ENCODE data around the gene MEF2D.

Gene MEF2D

DNA sequence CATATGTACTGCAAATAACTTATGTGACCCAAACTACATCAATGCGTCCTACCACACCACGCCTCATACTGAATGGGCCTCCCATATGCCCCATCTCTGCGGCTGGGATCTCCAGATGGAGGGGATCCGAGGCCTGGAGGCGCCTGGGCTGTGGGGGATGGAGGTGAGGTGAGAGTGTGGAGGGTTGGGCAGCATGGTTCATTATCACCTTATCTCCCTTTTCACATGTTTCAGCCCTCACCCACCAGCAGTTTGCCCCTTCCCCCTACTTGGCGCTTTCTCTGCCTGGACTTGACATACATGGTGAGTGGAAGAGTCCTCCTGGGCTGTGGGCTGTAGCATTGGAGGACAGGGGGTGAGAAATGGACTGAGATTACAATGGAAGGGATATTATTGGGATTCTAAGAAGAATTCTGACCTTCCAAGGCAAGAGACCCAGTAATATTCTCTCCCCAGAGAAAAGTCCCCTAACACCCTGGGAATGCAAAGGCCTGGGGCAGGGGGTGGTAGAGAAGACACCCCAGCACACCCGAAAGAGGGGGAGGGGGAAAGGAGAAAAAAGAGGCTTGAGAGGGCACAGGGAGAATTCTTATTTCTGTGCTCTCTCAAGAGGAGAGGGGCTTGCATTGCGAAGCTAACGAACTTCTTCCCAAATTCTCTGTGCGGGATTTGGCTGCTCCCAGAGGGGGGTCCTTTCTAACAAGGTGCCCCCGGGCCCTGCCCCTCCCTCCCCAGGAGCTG, 61.4 kb downstream of the MEF2D start:
- no peak overlapping the region for H3K4me3 ChIP-seq
- peaks cover 8% of the 10 kb centered on the region for H3K4me1 ChIP-seq
- peaks cover 97% of the 10 kb centered on the region for H3K27me3 ChIP-seq (ENCODE audit: low read depth)
- in situ Hi-C loops (cut with MboI; ENCODE audit: low sequenced_read_pairs), result no loop called here
- no peaks in the 10 kb centered on the region for H3K9me3 ChIP-seq
- no peaks in the 10 kb centered on the region for H3K36me3 ChIP-seq (replicated peaks)
- no peak for DNase-seq (ENCODE audit: low spot score in 2 of 2)

DNA sequence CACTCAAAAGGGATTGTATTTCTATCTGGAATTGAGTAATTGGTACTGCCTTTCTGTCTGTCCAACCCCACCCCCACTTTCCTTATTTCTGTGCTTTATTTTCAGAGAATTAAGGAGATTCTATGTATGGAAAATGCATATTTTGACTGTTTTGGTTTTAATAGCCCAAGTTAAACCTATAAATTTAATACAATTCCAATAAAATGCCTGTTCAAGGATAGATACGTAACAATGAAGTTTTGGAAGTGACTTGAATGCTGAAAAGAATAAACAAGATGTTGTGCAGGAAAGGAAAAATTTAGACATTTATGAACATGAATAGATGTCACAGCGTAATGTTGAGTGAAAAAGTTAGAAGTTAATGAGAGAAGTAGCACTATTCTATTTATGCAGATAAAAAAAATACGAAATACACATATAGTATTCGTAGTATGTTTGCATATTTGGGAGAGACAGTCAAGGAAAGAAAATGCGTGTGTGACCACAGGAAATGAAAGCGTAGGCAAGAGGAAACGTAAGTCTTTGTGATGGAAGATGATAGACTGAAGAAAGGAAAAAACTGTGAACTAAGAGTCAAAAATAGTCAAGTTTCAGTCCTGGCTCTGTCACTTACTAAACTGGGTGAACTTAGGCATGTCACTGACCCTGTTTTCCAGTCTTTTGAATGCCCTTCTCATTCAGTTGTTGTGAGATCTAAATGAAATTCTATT, 62.1 kb downstream of the MEF2D start:
- Histone ChIP-seq H3K36me3 (replicated peaks) (no peaks in the 10 kb centered on the region), H3K9me3 (no peaks in the 10 kb centered on the region), H3K27me3 (ENCODE audit: low read depth) (peaks cover 99% of the 10 kb centered on the region), H3K4me3 (no peak overlapping the region), H3K4me1 (peaks cover 8% of the 10 kb centered on the region)
- no peak for DNase-seq (ENCODE audit: low spot score in 2 of 2)
- in situ Hi-C loops (cut with MboI; ENCODE audit: low sequenced_read_pairs), result no loop called here

DNA sequence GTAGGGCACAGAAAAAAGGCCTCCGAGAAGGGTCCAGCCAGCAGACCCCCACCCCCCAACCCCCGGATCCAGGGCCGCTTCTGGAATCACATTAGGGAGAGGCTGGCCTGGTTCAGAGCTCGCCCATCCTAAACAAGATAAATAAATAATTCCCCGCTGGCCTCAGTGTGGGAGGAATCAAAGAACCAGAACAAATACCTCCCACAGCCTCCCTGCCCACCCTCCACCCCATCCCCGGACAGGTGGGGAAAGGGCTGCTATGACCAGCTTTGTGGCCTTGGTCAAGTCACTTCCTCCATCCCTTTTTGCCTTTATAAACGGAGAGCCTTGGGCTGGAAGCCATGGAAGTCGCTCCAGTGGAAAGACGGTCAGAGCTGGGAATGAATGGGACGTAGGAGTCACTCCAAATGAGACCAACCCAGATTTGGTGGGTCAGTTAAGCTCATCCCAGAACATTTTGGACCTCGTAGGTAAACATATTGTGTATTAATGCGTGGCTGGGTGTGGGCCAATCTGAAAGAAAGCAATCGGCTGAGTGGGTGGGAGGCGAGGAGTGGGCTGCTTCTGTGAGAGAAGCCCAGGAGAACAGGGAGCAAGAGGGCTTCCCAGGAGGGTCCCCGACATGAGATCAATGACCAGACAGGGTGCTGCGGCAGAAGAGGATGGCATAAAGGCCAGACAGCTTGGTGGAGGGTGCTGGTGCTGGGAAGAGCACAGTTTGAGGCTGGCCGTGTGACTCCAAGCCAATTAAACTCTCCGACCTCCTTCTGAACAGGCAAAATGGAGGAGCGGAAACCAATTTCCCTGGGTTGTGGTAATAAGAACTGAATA, 63.3 kb downstream of the MEF2D start:
- DNase-seq (ENCODE audit: low spot score in 2 of 2), result no peak
- Histone ChIP-seq H3K27me3 (ENCODE audit: low read depth) (peaks cover 99% of the 10 kb centered on the region), H3K36me3 (replicated peaks) (no peaks in the 10 kb centered on the region), H3K9me3 (no peaks in the 10 kb centered on the region), H3K4me3 (no peak overlapping the region), H3K4me1 (peaks cover 8% of the 10 kb centered on the region)
- in situ Hi-C loops (cut with MboI; ENCODE audit: low sequenced_read_pairs), result no loop called here

DNA sequence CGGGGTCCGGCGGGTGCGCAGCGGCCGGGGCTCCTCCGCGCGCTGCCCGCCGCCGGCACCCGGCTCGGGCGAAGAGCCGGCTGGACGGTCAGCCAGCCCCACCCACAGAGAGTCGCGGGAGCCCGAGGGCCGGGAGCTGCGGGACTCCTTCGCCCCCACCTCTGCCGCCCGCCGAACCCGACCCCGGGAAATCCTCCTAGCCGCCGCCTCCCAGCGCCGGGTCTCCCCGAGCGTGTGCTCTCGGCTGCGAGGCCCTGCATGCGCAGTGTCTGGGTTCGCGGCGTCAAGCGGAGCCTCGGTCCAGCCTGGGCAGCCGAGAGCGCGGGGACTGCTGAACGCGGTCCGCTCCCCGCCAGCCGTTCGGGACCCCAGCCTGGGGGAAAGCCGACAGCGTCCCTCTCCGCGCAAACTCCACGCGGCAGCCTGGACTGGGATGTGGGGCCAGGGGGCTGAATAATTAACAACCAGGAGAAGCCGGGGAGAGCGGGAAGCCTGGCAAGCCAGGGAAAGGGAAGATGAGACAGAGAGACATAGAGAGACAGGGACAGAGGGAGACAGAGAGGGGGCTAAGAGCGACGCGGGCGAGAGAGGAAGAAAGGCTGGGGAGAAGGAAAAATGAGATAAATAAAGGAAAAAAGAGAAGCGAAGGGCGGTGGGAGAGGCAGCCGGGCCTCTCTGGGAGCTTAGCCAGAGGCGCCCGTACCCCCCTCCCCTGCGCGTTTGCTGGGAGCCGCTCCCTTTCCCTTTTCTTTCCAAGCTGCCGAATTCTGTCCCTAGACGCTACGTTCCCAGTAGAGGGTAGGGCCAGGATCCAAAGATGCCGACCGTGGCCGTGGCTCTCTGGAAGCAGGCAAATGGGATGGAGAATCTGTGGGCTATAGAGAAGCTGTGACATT, 64.2 kb downstream of the MEF2D start:
- H3K27me3 ChIP-seq (ENCODE audit: low read depth), result peaks cover 97% of the 10 kb centered on the region
- no peak for DNase-seq (ENCODE audit: low spot score in 2 of 2)
- in situ Hi-C loops (cut with MboI; ENCODE audit: low sequenced_read_pairs), result no loop called here
- no peaks in the 10 kb centered on the region for H3K36me3 ChIP-seq (replicated peaks)
- H3K4me1 ChIP-seq, result peaks cover 8% of the 10 kb centered on the region
- H3K9me3 ChIP-seq, result no peaks in the 10 kb centered on the region
- H3K4me3 ChIP-seq, result no peak overlapping the region

DNA sequence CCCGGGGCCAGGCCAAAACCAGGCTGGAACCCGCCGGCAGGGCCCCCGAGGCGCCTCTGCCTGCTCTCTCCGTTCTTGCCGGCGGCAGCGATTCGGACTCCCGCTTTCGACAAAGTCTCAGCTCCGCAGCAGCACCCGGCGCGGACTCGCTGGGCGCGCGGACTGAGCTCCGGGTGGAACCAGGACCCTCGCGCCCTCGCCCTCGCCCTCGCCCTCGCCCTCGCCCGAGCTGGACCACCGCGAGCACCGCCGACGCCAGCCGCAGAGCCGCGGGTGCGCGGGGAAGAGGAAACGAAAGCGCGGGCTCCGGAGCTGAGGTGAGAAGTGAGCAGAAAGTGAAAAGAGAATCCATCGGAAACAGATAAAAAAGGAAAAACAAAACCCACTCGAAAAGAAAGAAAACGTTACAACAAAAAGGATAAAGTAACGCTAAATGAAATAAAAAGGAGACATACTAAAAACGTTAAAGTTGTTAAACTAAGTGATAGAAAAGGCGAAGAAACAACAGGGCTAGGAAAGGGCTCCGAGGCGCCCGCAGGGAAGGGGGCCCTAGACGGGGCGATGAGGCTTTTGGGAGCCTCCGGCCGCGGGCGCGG, 64.9 kb downstream of the MEF2D start:
- no peak for DNase-seq (ENCODE audit: low spot score in 2 of 2)
- no peak overlapping the region for H3K4me3 ChIP-seq
- peaks cover 8% of the 10 kb centered on the region for H3K4me1 ChIP-seq
- peaks cover 95% of the 10 kb centered on the region for H3K27me3 ChIP-seq (ENCODE audit: low read depth)
- H3K36me3 ChIP-seq (replicated peaks), result no peaks in the 10 kb centered on the region
- H3K9me3 ChIP-seq, result no peaks in the 10 kb centered on the region
- in situ Hi-C loops (cut with MboI; ENCODE audit: low sequenced_read_pairs), result no loop called here

DNA sequence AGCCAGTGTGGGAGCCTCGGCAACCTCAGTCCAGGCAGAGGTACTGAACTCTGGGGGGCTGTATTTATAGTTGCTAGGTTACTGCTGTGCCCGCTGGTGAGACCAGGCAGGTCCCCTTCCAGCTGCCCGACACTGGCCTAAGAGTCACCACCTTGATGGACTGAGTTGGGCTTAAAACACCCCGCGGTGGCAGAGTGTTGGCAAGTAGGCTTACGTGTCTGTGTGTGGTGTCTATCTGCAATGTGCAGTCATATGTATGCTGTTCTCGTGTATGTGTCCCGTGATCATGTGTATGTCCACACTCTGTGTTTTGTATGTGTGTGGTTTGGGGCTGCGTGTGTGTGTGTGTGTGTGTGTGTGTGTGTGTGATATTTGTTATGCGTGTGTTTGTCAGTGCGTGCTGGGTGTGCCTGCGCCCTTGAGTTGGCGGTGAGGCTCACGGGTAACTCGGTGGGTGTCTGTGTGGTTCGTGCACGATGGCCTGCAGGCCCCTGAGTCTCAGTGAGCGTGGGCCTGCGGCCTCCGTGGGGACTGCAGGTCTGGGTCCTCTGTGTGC, 65.5 kb downstream of the MEF2D start:
- H3K27me3 ChIP-seq (ENCODE audit: low read depth), result peaks cover 95% of the 10 kb centered on the region
- H3K4me3 ChIP-seq, result no peak overlapping the region

DNA sequence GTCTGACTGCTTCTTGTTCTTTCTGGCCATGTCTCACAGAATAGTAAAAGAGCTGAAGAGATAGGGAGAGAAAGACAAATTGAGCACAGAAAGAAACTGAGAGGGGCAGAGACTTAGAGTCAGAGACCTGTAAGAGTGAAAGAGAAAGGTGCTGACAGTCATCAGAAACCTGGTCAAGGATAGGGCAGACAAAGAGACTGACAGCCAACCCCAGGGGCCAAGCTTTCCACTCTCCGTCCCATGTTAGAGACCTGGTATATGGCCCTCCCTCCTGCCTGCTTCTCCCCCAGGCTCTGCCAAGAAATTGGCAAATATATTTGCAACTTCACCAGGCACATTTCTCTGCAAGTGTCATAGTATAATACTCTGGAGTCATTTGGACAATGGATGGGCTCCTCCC, 67.0 kb downstream of the MEF2D start:
- Histone ChIP-seq H3K27me3 (ENCODE audit: low read depth) (peaks cover 95% of the 10 kb centered on the region), H3K36me3 (replicated peaks) (no peaks in the 10 kb centered on the region), H3K9me3 (no peaks in the 10 kb centered on the region), H3K4me1 (no peaks in the 10 kb centered on the region), H3K4me3 (no peak overlapping the region)
- in situ Hi-C loops (cut with MboI; ENCODE audit: low sequenced_read_pairs), result no loop called here
- DNase-seq (ENCODE audit: low spot score in 2 of 2), result no peak

More for the DNA sequence above, 65.5 kb downstream of the MEF2D start:
- H3K4me1 ChIP-seq, result peaks cover 6% of the 10 kb centered on the region
- no peaks in the 10 kb centered on the region for H3K36me3 ChIP-seq (replicated peaks)
- no peak for DNase-seq (ENCODE audit: low spot score in 2 of 2)
- in situ Hi-C loops (cut with MboI; ENCODE audit: low sequenced_read_pairs), result no loop called here
- no peaks in the 10 kb centered on the region for H3K9me3 ChIP-seq

DNA sequence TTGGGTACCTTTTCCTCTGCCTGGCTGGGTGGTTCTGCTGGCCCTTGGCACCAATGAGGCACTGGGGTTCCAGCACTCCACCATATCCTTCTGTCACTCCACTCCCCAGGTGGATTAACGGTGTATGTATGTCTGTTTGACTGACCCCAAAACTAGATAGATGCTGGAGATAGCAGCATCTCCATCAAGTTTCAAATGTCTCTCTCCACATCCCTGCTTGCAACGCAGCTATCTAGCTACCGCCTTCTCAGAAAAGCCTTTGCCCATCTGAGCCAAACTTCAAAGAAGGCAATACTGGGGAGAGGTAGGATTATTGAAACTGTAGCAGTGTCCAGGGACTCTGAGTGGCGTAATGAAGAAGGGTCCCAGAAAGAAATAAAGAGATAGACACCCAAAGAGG, 67.5 kb downstream of the MEF2D start:
- no peak for DNase-seq (ENCODE audit: low spot score in 2 of 2)
- in situ Hi-C loops (cut with MboI; ENCODE audit: low sequenced_read_pairs), result no loop called here
- H3K9me3 ChIP-seq, result no peaks in the 10 kb centered on the region
- no peak overlapping the region for H3K4me3 ChIP-seq
- H3K36me3 ChIP-seq (replicated peaks), result no peaks in the 10 kb centered on the region
- H3K27me3 ChIP-seq (ENCODE audit: low read depth), result peaks cover 95% of the 10 kb centered on the region
- H3K4me1 ChIP-seq, result no peaks in the 10 kb centered on the region

DNA sequence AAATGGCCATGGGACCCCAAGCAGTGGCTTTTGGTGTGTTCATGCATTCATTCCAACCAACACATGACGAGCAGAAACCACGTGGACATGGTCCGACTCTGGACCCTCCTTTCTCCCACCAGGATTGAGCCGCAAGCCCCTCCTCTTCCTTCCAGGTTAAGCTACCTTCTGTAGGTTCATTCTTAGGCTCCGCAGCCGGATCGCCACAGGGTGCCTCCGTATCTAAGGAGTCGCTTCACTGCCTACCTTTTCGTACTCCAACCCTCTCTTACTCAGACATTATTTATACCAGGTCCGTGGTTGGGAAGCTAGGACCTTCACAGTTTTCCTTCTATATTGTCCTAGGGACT, 67.9 kb downstream of the MEF2D start:
- in situ Hi-C loops (cut with MboI; ENCODE audit: low sequenced_read_pairs), result no loop called here
- DNase-seq (ENCODE audit: low spot score in 2 of 2), result no peak
- Histone ChIP-seq H3K27me3 (ENCODE audit: low read depth) (peaks cover 95% of the 10 kb centered on the region), H3K36me3 (replicated peaks) (no peaks in the 10 kb centered on the region), H3K9me3 (no peaks in the 10 kb centered on the region), H3K4me1 (no peaks in the 10 kb centered on the region), H3K4me3 (no peak overlapping the region)

DNA sequence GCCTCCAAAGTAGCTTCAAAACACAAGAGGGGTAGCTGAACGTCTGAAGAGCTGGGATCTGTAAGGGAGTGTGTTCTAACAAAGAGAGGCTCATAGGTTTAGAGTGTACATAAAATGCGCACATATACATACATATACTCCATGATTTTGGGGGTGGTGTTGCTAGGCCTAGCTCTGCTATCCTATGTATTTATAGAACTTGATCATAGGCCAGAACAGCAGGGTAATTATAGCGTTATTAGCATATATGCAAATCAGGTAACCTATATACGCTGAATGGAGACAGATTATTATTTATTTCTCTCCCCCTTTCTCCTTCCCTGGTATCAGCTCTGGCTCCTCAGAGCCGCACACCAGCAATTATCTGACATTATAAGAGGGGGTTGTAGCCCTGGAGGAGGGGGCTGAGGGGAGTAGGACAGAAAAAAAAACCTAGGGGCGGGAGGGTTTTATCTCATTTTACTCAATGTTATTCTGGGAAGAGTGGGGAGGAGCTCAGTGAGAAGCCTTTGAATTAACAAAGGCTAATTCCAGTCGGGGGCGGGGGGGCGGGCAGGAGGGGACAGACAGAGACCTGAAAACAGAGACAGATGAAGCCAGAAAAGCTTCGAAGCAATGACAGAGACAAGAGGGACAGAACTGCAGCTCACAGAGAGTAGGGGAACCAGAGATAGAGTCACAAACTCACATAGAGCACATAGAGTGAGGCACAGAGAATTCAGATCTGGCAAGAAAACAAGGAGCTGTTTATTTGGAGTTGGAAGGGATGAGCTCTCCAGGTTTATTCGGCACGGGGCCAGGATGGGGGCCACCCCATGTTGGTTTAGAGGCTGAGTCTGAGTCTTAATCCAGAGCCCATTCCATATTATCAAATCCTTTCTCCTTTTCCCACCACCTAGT, 68.6 kb downstream of the MEF2D start:
- Histone ChIP-seq H3K4me3 (no peak overlapping the region), H3K27me3 (ENCODE audit: low read depth) (peaks cover 95% of the 10 kb centered on the region), H3K4me1 (no peaks in the 10 kb centered on the region), H3K9me3 (no peaks in the 10 kb centered on the region), H3K36me3 (replicated peaks) (no peaks in the 10 kb centered on the region)
- in situ Hi-C loops (cut with MboI; ENCODE audit: low sequenced_read_pairs), result no loop called here
- DNase-seq (ENCODE audit: low spot score in 2 of 2), result no peak

DNA sequence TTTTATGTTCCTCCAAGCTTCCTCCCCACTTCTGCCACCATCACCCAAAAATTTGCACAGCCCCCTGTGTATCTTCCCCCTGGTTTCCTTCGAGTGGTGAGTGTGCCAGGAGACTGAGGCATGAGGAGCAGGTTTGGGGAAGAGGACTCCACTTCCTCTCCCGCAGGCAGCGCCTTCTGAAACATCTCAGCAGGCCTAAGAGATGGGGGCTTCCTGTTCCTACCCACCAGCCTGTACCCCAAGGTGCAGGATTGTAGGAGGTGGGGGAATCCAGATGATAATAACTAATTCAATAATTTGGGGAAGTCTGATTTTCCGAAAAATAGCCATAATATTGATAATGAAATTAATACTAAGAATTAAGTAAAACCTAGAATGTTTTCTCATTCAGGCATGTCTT, 69.2 kb downstream of the MEF2D start:
- Histone ChIP-seq H3K36me3 (replicated peaks) (no peaks in the 10 kb centered on the region), H3K4me1 (no peaks in the 10 kb centered on the region), H3K4me3 (no peak overlapping the region), H3K9me3 (no peaks in the 10 kb centered on the region), H3K27me3 (ENCODE audit: low read depth) (peaks cover 95% of the 10 kb centered on the region)
- DNase-seq (ENCODE audit: low spot score in 2 of 2), result no peak
- in situ Hi-C loops (cut with MboI; ENCODE audit: low sequenced_read_pairs), result no loop called here

DNA sequence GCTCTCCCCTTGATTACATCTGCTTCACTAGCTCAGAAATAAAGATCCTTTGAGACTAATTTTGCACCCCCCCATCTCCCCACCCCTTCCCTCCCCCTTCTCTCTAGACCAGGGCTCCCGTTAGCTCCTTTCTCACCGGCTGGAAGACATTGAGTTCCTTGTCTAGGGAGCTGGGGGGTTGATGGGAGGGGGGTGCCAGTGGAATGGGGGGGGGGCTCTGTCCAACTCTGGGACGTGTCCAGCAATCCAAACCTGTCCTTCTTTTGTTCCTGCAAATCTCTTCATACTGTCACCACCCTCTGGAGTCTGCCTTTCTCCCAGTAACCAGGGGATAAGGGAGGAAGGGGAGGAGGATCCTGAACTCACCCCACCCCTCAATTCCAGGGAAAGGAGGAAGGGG, 69.7 kb downstream of the MEF2D start:
- Histone ChIP-seq H3K27me3 (ENCODE audit: low read depth) (peaks cover 96% of the 10 kb centered on the region), H3K36me3 (replicated peaks) (no peaks in the 10 kb centered on the region), H3K4me1 (no peaks in the 10 kb centered on the region), H3K4me3 (no peak overlapping the region), H3K9me3 (no peaks in the 10 kb centered on the region)
- no peak for DNase-seq (ENCODE audit: low spot score in 2 of 2)
- in situ Hi-C loops (cut with MboI; ENCODE audit: low sequenced_read_pairs), result no loop called here

Data from HAP-1 (cell line).